ENCODE results near the gene CUBN.

CUBN gene

DNA sequence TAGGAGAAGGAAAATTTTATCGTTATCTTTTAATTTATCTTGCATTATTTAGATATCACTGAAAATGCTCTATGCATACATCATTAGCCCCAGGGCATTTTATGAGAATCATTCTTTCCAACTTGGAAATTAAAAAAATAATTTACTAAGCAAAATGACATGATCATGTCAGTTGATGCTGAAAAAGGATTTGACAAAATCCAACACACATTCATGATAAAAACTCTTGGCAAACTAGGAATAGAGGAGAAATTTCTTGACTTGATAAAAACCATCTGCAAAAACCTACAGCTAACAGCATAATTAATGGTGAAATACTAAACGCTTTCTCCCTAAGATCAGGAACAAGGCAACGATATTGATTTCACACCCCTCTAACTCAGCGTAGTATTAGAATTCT lies 272.2 kb downstream of the CUBN start:
- no peaks in the 10 kb centered on the region for H3K9me3 ChIP-seq (ENCODE audit: control insufficient read depth, low read length)
- H3K4me1 ChIP-seq (ENCODE audit: control insufficient read depth, insufficient read depth, low read length): no peaks in the 10 kb centered on the region
- no peak overlapping the region for H3K4me3 ChIP-seq (ENCODE audit: insufficient read depth, low read depth, low read length)
- H3K36me3 ChIP-seq (ENCODE audit: control insufficient read depth, insufficient read depth, low read length): no peaks in the 10 kb centered on the region
- no peak overlapping the region for H3K27ac ChIP-seq (ENCODE audit: insufficient read depth, low read depth, low read length, poor library complexity, severe bottlenecking)
- WGBS, 2 experiments: 100% methylated on average over 3 of the region's 4 CpGs; no CpG with 5 or more reads in 1 of the 2 experiments
- no peaks in the 10 kb centered on the region for H3K27me3 ChIP-seq (ENCODE audit: control insufficient read depth, insufficient read depth, low read length, poor library complexity, severe bottlenecking)

DNA sequence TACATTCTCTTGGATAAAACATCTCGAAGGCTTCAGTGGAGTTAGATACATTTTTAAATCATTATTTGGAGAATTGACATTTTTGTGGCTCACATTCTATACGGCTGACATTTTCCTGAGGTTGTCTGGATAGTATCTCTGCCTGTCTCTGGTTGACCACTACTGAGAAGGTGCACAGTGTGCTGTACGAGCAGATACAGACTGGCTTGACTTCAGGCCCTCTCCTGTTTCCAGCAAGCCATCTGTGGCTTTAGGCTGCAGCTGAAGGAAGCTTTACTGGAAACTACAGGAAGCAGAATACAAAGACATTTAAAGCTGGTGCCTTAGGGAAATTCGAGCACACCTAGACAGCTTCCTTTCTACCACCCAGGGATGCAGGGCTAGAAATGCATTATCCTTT lies 273.0 kb downstream of the CUBN start:
- Histone ChIP-seq H3K36me3 (ENCODE audit: control insufficient read depth, insufficient read depth, low read length) (no peaks in the 10 kb centered on the region), H3K9me3 (ENCODE audit: control insufficient read depth, low read length) (no peaks in the 10 kb centered on the region), H3K4me3 (ENCODE audit: insufficient read depth, low read depth, low read length) (no peak overlapping the region), H3K27ac (ENCODE audit: insufficient read depth, low read depth, low read length, poor library complexity, severe bottlenecking) (no peak overlapping the region), H3K4me1 (ENCODE audit: control insufficient read depth, insufficient read depth, low read length) (no peaks in the 10 kb centered on the region), H3K27me3 (ENCODE audit: control insufficient read depth, insufficient read depth, low read length, poor library complexity, severe bottlenecking) (no peaks in the 10 kb centered on the region)
- WGBS, 2 experiments: 72 to 79% methylated on average over 4 of the region's 4 CpGs

- no peaks in the 10 kb centered on the region for H3K36me3 ChIP-seq (ENCODE audit: control insufficient read depth, insufficient read depth, low read length)
- H3K4me3 ChIP-seq (ENCODE audit: insufficient read depth, low read depth, low read length): no peak overlapping the region
- no peaks in the 10 kb centered on the region for H3K9me3 ChIP-seq (ENCODE audit: control insufficient read depth, low read length)
- no peak overlapping the region for H3K27ac ChIP-seq (ENCODE audit: insufficient read depth, low read depth, low read length, poor library complexity, severe bottlenecking)
- H3K4me1 ChIP-seq (ENCODE audit: control insufficient read depth, insufficient read depth, low read length): no peaks in the 10 kb centered on the region
- no peaks in the 10 kb centered on the region for H3K27me3 ChIP-seq (ENCODE audit: control insufficient read depth, insufficient read depth, low read length, poor library complexity, severe bottlenecking)
- 86 to 98% methylated on average over 3 to 5 of the region's 5 CpGs for WGBS, 2 experiments
Measured at GRCh38 chr10:16856092-16856491, 273.5 kb downstream of the CUBN start.

DNA sequence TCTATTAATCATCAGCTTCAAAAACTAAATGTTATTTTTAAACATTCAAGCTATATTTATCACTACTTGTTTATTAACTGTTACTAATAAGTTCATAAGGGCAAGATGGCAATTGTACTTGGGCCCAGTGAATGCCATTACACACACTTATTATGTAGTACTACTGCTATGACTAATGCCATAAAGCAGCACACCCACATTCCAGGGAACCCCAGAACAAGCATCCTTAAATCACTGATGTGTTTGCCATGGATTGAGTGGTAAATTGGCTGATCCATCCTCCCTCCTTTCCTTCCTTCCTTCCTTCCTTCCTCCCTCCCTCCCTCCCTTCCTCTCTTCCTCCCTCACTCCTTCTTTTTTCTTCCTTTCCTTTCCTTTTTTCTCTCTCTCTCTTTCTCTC lies 275.0 kb downstream of the CUBN start:
- no peaks in the 10 kb centered on the region for H3K4me1 ChIP-seq (ENCODE audit: control insufficient read depth, insufficient read depth, low read length)
- no peak overlapping the region for H3K4me3 ChIP-seq (ENCODE audit: insufficient read depth, low read depth, low read length)
- no peaks in the 10 kb centered on the region for H3K27me3 ChIP-seq (ENCODE audit: control insufficient read depth, insufficient read depth, low read length, poor library complexity, severe bottlenecking)
- H3K36me3 ChIP-seq (ENCODE audit: control insufficient read depth, insufficient read depth, low read length): no peaks in the 10 kb centered on the region
- H3K27ac ChIP-seq (ENCODE audit: insufficient read depth, low read depth, low read length, poor library complexity, severe bottlenecking): no peak overlapping the region
- H3K9me3 ChIP-seq (ENCODE audit: control insufficient read depth, low read length): no peaks in the 10 kb centered on the region

GRCh38 chr10:16853809-16854208 lies 275.8 kb downstream of the CUBN start:
- WGBS, 2 experiments: 92 to 95% methylated on average over 2 of the region's 4 CpGs
- no peaks in the 10 kb centered on the region for H3K27me3 ChIP-seq (ENCODE audit: control insufficient read depth, insufficient read depth, low read length, poor library complexity, severe bottlenecking)
- no peaks in the 10 kb centered on the region for H3K9me3 ChIP-seq (ENCODE audit: control insufficient read depth, low read length)

GRCh38 chr10:16853201-16853600 lies 276.4 kb downstream of the CUBN start:
- Histone ChIP-seq H3K4me1 (ENCODE audit: control insufficient read depth, insufficient read depth, low read length) (no peaks in the 10 kb centered on the region), H3K27me3 (ENCODE audit: control insufficient read depth, insufficient read depth, low read length, poor library complexity, severe bottlenecking) (no peaks in the 10 kb centered on the region), H3K36me3 (ENCODE audit: control insufficient read depth, insufficient read depth, low read length) (no peaks in the 10 kb centered on the region), H3K9me3 (ENCODE audit: control insufficient read depth, low read length) (no peaks in the 10 kb centered on the region), H3K27ac (ENCODE audit: insufficient read depth, low read depth, low read length, poor library complexity, severe bottlenecking) (no peak overlapping the region), H3K4me3 (ENCODE audit: insufficient read depth, low read depth, low read length) (no peak overlapping the region)
- WGBS, 2 experiments: 64 to 71% methylated on average over 4 of the region's 4 CpGs

More at GRCh38 chr10:16853809-16854208, 275.8 kb downstream of the CUBN start:
- Histone ChIP-seq H3K4me1 (ENCODE audit: control insufficient read depth, insufficient read depth, low read length) (no peaks in the 10 kb centered on the region), H3K4me3 (ENCODE audit: insufficient read depth, low read depth, low read length) (no peak overlapping the region), H3K27ac (ENCODE audit: insufficient read depth, low read depth, low read length, poor library complexity, severe bottlenecking) (no peak overlapping the region), H3K36me3 (ENCODE audit: control insufficient read depth, insufficient read depth, low read length) (no peaks in the 10 kb centered on the region)

DNA sequence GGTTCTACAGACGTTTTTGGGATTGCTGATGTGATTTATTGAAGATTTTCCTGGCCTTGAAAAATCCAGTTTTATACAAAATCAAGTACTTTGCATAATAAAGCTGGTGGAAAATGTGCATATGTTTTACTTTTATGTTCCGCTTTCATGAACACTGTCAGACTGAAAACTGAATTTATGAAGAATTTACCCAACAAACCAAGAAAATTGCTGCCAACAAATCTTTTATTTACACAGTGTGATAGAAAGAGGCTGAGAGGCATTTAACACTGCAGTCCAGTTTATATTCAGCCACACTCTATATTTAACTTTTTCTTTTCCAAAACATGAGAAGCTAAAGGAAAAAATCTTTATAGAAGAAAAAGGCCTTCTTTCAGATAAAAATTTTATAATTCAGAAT lies 277.0 kb downstream of the CUBN start:
- H3K9me3 ChIP-seq (ENCODE audit: control insufficient read depth, low read length): no peaks in the 10 kb centered on the region
- no peaks in the 10 kb centered on the region for H3K4me1 ChIP-seq (ENCODE audit: control insufficient read depth, insufficient read depth, low read length)
- no peaks in the 10 kb centered on the region for H3K27me3 ChIP-seq (ENCODE audit: control insufficient read depth, insufficient read depth, low read length, poor library complexity, severe bottlenecking)
- H3K4me3 ChIP-seq (ENCODE audit: insufficient read depth, low read depth, low read length): no peak overlapping the region
- H3K36me3 ChIP-seq (ENCODE audit: control insufficient read depth, insufficient read depth, low read length): no peaks in the 10 kb centered on the region
- WGBS, 2 experiments: 45 to 53% methylated on average over 1 to 2 of the region's 2 CpGs
- H3K27ac ChIP-seq (ENCODE audit: insufficient read depth, low read depth, low read length, poor library complexity, severe bottlenecking): no peak overlapping the region

DNA sequence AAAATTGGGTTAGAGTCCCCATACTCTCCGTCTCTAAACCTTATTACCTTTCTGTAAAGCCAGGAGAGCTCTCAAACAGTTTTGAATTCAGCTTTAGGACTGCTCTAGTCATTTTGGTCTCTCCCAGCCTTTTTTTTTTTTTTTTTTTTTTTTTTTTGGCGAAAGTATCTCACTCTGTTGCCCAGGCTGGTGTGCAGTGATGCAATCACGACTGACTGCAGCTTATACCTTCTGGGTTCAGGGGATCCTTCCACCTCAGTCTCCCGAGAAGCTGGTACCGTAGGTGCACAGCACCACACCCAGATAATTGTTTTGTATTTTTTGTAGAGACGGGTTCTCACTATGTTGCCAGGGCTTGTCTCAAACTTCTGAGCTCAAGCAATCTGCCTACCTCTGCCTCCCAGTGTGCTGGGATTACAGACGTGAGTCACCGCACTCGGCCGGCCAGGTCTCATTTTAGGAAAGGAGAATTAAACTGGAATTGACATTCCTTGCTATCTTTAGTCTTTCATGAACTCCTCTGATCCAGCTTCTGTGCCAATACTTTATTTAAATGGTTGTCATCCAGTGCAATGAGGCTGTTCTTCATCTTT lies 281.0 kb downstream of the CUBN start:
- Histone ChIP-seq H3K27me3 (ENCODE audit: control insufficient read depth, insufficient read depth, low read length, poor library complexity, severe bottlenecking) (no peaks in the 10 kb centered on the region), H3K27ac (ENCODE audit: insufficient read depth, low read depth, low read length, poor library complexity, severe bottlenecking) (no peak overlapping the region), H3K4me3 (ENCODE audit: insufficient read depth, low read depth, low read length) (no peak overlapping the region), H3K9me3 (ENCODE audit: control insufficient read depth, low read length) (no peaks in the 10 kb centered on the region), H3K4me1 (ENCODE audit: control insufficient read depth, insufficient read depth, low read length) (no peaks in the 10 kb centered on the region), H3K36me3 (ENCODE audit: control insufficient read depth, insufficient read depth, low read length) (no peaks in the 10 kb centered on the region)
- WGBS, 2 experiments: 87% methylated on average over 10 of the region's 10 CpGs

DNA sequence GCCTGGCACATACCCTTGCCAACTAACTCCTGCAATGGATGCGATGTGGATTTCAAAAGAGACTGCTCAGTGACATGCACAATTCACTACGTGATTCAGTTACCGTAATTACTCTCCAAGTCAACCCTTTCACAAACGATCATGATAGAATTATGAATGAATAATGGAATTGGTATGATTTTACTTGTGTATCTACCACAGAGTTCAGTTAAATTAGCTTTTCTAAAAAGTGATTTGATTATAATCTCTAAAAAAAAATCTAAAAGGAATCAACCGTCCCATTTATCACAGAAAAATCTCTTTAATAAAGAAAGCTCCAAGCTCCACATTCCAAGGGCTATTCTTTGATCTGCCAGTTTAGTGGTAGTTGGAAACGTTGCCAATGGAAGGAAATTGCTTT lies 282.0 kb downstream of the CUBN start:
- Histone ChIP-seq H3K4me1 (ENCODE audit: control insufficient read depth, insufficient read depth, low read length) (no peaks in the 10 kb centered on the region), H3K36me3 (ENCODE audit: control insufficient read depth, insufficient read depth, low read length) (no peaks in the 10 kb centered on the region), H3K4me3 (ENCODE audit: insufficient read depth, low read depth, low read length) (no peak overlapping the region), H3K27ac (ENCODE audit: insufficient read depth, low read depth, low read length, poor library complexity, severe bottlenecking) (no peak overlapping the region), H3K27me3 (ENCODE audit: control insufficient read depth, insufficient read depth, low read length, poor library complexity, severe bottlenecking) (no peaks in the 10 kb centered on the region), H3K9me3 (ENCODE audit: control insufficient read depth, low read length) (no peaks in the 10 kb centered on the region)
- WGBS, 2 experiments: 89 to 99% methylated on average over 5 to 6 of the region's 6 CpGs

DNA sequence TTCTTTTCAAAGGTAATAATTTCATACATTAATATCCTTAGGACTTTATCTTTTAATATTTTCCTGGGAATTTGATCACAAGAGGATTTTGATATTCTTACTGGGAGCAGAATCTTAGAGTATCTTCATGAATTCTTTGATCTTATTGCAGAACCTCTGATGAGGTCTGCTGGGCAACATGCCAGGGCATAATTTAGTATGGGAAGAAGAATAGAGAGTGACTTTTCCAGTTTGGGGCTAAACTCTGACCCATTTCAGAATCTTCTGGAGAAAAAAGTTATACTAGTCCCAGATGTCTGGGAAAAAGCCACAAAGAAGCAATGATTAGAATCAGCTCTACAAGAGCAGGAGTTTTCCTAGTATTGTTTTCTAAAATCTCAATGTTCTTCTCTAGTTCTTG lies 284.4 kb downstream of the CUBN start:
- H3K9me3 ChIP-seq (ENCODE audit: control insufficient read depth, low read length): no peaks in the 10 kb centered on the region
- H3K4me1 ChIP-seq (ENCODE audit: control insufficient read depth, insufficient read depth, low read length): no peaks in the 10 kb centered on the region
- no peaks in the 10 kb centered on the region for H3K27me3 ChIP-seq (ENCODE audit: control insufficient read depth, insufficient read depth, low read length, poor library complexity, severe bottlenecking)
- no peak overlapping the region for H3K27ac ChIP-seq (ENCODE audit: insufficient read depth, low read depth, low read length, poor library complexity, severe bottlenecking)
- no peaks in the 10 kb centered on the region for H3K36me3 ChIP-seq (ENCODE audit: control insufficient read depth, insufficient read depth, low read length)
- H3K4me3 ChIP-seq (ENCODE audit: insufficient read depth, low read depth, low read length): no peak overlapping the region

All from ectodermal cell (in vitro differentiated cells).